Measurements from ENCODE around the gene RASGRP2.
"Not testable (repeated sequence)": the region's sequence is repeated elsewhere in the genome, so short reads cannot be mapped to it uniquely, and the experiment has no call there.

RASGRP2 gene

DNA sequence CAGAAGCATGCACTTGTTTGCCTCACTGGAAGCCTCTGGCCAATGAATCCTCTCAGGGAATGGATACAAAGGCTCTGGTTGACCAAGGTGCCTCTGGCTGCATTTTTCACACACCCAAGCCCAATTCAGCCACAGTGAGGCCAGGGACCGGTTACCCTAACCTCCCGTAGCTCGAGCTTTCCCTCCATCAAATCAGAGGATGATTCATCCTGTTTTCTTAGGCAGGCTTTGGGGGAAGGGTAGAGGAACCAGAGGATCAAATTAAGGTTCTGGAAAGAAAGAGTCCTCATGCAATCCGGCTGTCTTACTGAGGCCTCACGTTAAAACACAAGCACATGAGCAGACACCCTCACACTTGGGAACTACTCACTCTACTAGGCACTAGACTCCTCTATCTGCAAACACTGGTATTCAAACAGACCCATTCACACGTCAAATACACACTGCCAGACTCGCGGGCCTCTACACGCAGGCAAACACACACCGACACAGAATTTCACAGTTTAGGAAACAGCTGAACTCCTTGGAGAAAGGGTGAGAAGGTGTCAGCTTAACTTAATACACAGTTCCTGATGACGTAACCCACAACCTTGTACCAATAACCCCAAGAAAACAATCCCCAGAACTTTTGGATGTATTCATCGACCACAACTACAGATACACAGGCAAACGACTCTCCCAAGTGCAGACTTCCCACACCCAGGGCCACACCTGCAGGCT is 33.4 kb downstream of the RASGRP2 start:
- DNase-seq (ENCODE audit: extremely low read depth, low read depth): no peak
- TF ChIP-seq CTCF (IDR thresholded peaks at IDR 0.05; ENCODE audit: low read depth, low read length): no peak

DNA sequence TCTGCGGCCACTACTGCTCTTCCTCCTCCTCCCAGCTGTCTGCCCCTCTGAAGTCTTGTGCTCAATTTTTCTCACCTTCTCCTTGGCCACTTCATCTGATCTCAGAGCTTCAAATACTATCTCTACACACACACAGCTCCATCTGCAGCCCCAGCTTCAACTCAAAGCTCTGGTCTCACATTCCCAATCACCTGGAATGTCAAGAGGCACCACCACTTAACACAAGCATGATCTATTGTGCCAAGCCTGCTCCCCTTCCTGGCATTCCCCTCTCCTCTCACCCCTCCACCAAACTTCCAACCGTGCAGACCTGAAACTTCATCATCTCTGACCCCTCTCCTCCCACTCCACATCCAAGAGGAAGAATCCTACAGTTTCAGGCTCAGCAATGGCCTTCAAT is 38.4 kb downstream of the RASGRP2 start:
- TF ChIP-seq CTCF (IDR thresholded peaks at IDR 0.05; ENCODE audit: low read depth, low read length): no peak
- no peak for DNase-seq (ENCODE audit: extremely low read depth, low read depth)

DNA sequence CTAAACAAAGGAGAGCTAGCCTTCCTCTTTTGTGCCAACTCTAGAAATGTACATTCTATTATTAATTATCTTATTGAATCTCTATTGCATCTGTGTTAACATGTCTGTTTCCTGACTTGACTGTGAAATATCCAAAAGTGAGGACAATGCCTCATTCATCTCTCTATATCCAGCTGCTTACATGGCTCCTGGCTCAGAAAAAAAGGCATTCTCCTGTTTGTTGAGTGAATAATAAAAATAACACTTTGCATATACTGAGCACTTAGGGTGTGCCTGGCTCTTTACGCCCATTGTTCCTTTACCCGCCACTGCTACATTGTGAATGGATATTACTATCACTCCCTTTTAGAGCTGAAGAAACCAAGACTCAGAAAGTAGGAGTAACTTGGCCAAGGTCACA is 40.9 kb downstream of the RASGRP2 start:
- TF ChIP-seq CTCF (IDR thresholded peaks at IDR 0.05; ENCODE audit: low read depth, low read length): no peak
- no peak for DNase-seq (ENCODE audit: extremely low read depth, low read depth)

DNA sequence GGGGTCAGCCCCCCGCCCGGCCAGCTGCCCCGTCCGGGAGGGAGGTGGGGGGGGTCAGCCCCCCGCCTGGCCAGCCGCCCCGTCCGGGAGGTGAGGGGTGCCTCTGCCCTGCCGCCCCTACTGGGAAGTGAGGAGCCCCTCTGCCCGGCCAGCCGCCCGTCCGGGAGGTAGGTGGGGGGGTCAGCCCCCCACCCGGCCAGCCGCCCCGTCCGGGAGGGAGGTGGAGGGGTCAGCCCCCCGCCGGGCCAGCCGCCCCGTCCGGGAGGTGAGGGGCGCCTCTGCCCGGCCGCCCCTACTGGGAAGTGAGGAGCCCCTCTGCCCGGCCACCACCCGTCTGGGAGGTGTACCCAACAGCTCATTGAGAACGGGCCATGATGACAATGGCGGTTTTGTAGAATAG is 42.0 kb downstream of the RASGRP2 start:
- not testable (repeated sequence) for DNase-seq (ENCODE audit: extremely low read depth, low read depth)

- TF ChIP-seq CTCF (IDR thresholded peaks at IDR 0.05; ENCODE audit: low read depth, low read length): no peak
- DNase-seq (ENCODE audit: extremely low read depth, low read depth): no peak
Observed at GRCh38 chr11:64698427-64698826, 45.5 kb downstream of the RASGRP2 start.

DNA sequence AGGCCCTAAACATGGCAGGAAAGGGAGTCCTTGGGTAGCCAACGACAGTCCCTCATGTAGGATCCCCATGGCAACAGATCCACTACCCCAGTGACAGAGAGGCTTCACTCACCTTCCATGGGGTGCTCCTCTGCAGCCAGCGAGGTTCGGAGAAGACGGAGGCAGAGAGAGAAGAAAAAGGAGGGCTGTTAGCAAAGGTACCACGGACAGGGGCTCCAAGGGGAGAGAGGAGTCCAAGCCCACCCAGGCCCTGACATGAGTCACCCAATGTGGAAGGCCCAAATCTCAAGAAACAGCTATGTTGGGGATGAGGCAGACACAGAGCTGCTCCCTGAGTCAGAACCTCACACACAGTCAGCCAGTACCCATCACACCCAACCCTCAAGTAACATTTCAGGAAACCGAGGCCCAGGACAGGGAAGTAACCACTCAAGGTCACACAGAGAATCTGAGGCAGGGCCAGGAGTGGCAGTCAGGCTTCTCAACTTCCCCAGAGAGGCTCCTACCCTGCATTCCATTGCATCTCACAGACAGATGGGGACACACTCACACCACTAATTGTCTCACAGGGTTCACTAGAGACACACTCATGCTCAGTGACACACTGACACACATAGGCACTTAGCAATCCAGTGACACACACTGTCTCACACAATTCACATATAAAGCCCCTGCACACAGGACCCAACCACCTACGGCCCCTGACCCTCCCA is 46.1 kb downstream of the RASGRP2 start:
- TF ChIP-seq CTCF (IDR thresholded peaks at IDR 0.05; ENCODE audit: low read depth, low read length): no peak
- no peak for DNase-seq (ENCODE audit: extremely low read depth, low read depth)

GRCh38 chr11:64696045-64696444 is 47.9 kb downstream of the RASGRP2 start:
- TF ChIP-seq CTCF (IDR thresholded peaks at IDR 0.05; ENCODE audit: low read depth, low read length): no peak
- DNase-seq (ENCODE audit: extremely low read depth, low read depth): no peak

Measured in AG09319 (cell line).